Measurements from ENCODE around the gene WDR18. TPM values are rescaled to one million over a fixed set of nuclear protein-coding genes. Genes with fewer than 3 reads are reported as not detected.
"Not testable (repeated sequence)": the region's sequence is repeated elsewhere in the genome, so short reads cannot be mapped to it uniquely, and the experiment has no call there.

Gene WDR18
- total RNA-seq, 1 donor from 2014 or later: 66.5 TPM

DNA sequence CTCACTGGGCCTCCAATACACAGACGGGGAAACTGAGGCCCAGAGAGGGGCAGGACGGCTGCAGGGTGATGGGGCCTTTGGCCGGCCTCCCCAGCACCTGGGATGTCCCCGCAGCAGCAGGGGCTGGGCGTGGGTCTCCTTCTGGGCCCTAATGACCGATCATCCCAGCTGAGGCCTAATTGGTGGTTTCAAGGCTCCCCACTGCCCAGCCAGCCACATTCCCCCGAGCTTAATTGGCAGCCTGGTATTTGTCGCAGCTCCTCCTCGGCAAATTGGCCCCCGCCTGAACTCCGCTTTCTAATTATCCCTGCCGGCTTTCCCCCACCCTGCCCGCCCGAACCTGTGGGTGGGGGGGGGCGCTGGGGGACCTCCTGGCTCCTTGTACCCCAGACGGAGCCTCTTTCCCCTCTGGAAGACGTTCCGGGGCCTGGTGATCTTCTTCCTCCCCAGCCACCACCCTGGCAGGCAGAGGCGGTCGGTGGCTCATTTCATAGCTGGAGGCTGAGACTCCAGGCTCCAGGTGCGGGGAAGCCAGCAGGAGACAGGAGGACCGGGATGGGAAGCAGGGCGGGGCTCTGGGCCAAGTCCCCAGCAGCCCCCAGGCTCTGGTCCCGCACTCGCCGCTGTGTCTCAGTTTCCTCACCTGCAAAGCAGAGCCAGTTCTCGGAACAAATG, 27.2 kb upstream of the WDR18 start:
- H3K27me3 Mint-ChIP-seq: no peaks in the 10 kb centered on the region
- TF ChIP-seq, protein P1, sequence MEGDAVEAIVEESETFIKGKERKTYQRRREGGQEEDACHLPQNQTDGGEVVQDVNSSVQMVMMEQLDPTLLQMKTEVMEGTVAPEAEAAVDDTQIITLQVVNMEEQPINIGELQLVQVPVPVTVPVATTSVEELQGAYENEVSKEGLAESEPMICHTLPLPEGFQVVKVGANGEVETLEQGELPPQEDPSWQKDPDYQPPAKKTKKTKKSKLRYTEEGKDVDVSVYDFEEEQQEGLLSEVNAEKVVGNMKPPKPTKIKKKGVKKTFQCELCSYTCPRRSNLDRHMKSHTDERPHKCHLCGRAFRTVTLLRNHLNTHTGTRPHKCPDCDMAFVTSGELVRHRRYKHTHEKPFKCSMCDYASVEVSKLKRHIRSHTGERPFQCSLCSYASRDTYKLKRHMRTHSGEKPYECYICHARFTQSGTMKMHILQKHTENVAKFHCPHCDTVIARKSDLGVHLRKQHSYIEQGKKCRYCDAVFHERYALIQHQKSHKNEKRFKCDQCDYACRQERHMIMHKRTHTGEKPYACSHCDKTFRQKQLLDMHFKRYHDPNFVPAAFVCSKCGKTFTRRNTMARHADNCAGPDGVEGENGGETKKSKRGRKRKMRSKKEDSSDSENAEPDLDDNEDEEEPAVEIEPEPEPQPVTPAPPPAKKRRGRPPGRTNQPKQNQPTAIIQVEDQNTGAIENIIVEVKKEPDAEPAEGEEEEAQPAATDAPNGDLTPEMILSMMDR (IDR thresholded peaks at IDR 0.05): no peak
- H3K36me3 Mint-ChIP-seq (ENCODE audit: low read depth): peaks cover 14% of the 10 kb centered on the region
- H3K4me3 Mint-ChIP-seq: no peak overlapping the region
- ATAC-seq (ENCODE audit: low read depth) (no peak), DNase-seq (no peak)
- H3K27ac Mint-ChIP-seq: no peak overlapping the region
- POLR2A ChIA-PET: no interaction called here
- CTCF ChIA-PET: interaction anchor here (0.6 kb wide), 1 partner anchor 233 kb away, joined by 3 read pairs; no protein-coding TSS in a partner anchor
- intact Hi-C loops (cut with micrococcal nuclease): no loop called here
- H3K4me1 Mint-ChIP-seq: peaks cover 30% of the 10 kb centered on the region
- H3K9me3 Mint-ChIP-seq: no peaks in the 10 kb centered on the region

DNA sequence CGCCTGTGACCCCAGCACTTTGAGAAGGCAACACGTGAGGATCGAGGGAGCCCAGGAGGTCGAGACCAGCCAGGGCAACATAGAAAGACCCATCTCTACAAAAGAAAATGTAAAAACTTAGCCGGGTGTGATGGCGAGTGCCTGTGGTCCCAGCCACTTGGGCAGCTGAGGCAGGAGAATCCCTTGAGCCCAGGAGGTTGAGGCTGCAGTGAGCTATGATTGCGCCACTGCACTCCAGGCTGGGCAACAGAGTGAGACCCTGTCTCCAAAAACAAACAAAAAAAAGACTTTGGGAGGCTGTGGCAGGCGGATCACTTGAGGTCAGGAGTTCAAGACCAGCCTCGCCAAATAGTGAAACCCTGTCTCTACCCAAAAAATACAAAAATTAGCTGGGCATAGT, 26.6 kb upstream of the WDR18 start:
- H3K9me3 Mint-ChIP-seq, H3K27ac Mint-ChIP-seq: not testable (repeated sequence)

DNA sequence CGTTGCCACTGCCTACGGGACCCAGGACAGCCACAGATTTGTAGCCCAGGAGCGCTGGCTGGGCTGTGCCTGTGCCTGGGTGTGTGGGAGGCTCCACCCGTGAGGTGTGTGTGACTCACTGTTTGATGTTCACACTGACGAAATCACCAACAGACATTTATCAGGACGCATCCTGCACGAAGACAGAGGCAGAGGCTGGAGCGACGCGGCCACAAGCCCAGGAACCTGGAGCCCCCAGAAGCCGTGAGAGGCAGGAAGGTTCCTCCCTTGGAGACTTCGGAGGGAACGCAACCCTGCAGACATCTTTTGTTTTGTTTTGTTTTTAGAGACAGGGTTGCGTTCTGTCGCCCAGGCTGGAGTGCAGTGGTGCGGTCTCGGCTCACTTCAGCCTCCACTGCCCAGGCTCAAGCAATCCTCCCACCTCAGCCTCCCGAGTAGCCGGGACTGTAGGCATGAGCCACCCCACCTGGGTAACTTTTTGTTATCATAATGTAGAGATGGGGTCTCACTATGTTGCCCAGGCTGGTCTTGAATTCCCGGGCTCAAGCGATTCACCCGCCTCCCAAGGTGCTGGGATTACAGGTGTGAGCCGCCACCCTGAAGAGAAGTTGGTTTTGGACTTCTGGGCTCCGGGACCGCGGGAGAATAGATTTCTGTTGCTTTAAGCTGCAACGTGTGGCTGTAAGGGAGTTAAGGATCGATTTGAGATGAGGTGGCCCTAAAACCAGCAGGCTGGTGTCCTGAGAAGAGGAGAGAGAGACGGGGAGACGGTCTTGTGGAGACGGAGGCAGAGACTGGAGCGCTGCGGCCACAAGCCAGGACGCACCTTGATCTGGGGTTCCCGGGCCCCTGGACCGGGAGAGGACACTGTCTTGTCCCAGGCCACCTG, 24.9 kb upstream of the WDR18 start:
- peaks cover 12% of the 10 kb centered on the region for H3K4me1 Mint-ChIP-seq
- no peaks in the 10 kb centered on the region for H3K9me3 Mint-ChIP-seq
- H3K4me3 Mint-ChIP-seq: no peak overlapping the region
- CTCF ChIA-PET: no interaction called here
- peaks cover 21% of the 10 kb centered on the region for H3K36me3 Mint-ChIP-seq (ENCODE audit: low read depth)
- ATAC-seq (ENCODE audit: low read depth) (no peak), DNase-seq (no peak)
- POLR2A ChIA-PET: no interaction called here
- no peak overlapping the region for H3K27ac Mint-ChIP-seq
- H3K27me3 Mint-ChIP-seq: no peaks in the 10 kb centered on the region
- intact Hi-C loops (cut with micrococcal nuclease): no loop called here
- TF ChIP-seq, protein P1 (IDR thresholded peaks at IDR 0.05): no peak

More for the DNA sequence above, 26.6 kb upstream of the WDR18 start:
- H3K27me3 Mint-ChIP-seq; CTCF ChIA-PET; ATAC-seq (ENCODE audit: low read depth); intact Hi-C loops (cut with micrococcal nuclease); DNase-seq; H3K4me3 Mint-ChIP-seq: not testable (repeated sequence)
- POLR2A ChIA-PET: interaction anchor here (0.7 kb wide), 1 partner anchor 95 kb away, joined by 3 read pairs; no protein-coding TSS in a partner anchor
- Mint-ChIP-seq H3K36me3 (ENCODE audit: low read depth) (peaks cover 19% of the 10 kb centered on the region), H3K4me1 (peaks cover 23% of the 10 kb centered on the region)

DNA sequence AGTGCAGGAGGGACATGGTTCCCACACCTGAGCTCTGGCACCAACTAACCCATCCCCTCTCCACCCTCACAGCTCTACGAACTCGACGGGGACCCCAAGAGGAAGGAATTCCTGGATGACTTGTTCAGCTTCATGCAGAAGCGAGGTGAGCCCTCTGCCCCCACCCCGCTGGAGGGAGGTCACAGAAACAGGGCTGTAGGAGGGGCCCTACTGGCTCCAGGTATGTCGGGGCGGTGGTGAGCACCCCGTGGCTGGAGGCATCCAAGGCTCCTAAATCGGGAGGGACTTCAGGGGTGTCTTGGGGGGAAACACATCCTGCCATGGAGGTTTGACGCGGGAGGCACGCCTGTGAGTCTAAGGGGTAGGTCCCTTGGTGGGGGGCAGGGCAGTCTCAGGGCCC, 24.1 kb upstream of the WDR18 start:
- ChIA-PET POLR2A (no interaction called here), CTCF (no interaction called here)
- H3K27ac Mint-ChIP-seq: no peak overlapping the region
- H3K4me3 Mint-ChIP-seq: no peak overlapping the region
- H3K4me1 Mint-ChIP-seq: peaks cover 4% of the 10 kb centered on the region
- DNase-seq: no peak
- TF ChIP-seq, protein P1 (IDR thresholded peaks at IDR 0.05): no peak
- H3K9me3 Mint-ChIP-seq: no peaks in the 10 kb centered on the region
- intact Hi-C loops (cut with micrococcal nuclease): no loop called here
- peaks cover 28% of the 10 kb centered on the region for H3K36me3 Mint-ChIP-seq (ENCODE audit: low read depth)
- ATAC-seq (ENCODE audit: low read depth): no peak
- H3K27me3 Mint-ChIP-seq: no peaks in the 10 kb centered on the region

DNA sequence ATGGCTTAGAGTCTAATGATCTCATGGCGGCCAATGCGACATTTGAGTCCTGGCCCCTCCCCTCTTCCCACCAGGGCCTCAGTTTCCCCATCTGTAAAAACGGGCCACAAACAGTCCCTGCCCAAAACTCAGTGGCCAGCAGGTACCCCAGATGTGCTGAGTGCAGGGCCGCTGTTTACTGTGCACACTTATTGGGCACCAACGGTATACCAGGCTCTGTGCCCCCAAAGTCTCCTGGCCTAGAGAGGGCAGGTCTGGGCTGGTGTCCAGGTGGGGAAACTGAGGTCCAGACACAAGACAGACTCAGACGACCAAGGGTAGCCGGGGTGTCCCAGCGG, 23.6 kb upstream of the WDR18 start:
- Mint-ChIP-seq H3K27ac (no peak overlapping the region), H3K4me3 (no peak overlapping the region), H3K9me3 (no peaks in the 10 kb centered on the region), H3K27me3 (no peaks in the 10 kb centered on the region), H3K36me3 (ENCODE audit: low read depth) (peaks cover 33% of the 10 kb centered on the region), H3K4me1 (peaks cover 2% of the 10 kb centered on the region)
- ChIA-PET POLR2A (no interaction called here), CTCF (no interaction called here)
- ATAC-seq (ENCODE audit: low read depth) (no peak), DNase-seq (no peak)
- TF ChIP-seq, protein P1 (IDR thresholded peaks at IDR 0.05): no peak
- intact Hi-C loops (cut with micrococcal nuclease): no loop called here
